ENCODE data around the gene SMARCA2.

GRCh38 chr9:2039294-2040180, 24.4 kb downstream of the SMARCA2 start:
- TF ChIP-seq POLR2A (IDR thresholded peaks at IDR 0.05; ENCODE audit: low read length) (no peak), GATA1 (IDR thresholded peaks at IDR 0.05; ENCODE audit: low read depth, low read length) (no peak)

Data from erythroblast (primary cell).